Epithelial cell of esophagus (primary cell): ENCODE data around the gene FCRL3.
A peak's percentile ranks its signal among the peaks of the same experiment; 100 is the strongest.

ENCODE experiments used
- DNase-seq: peaks from one replicate; pipeline ENCODE4 v3.0.0; 2010; ENCODE audit warnings: low read depth
- H3K4me3 ChIP-seq: 2 replicates; pipeline ENCODE4 v1.5.1; 2011; ENCODE audit warnings: mild to moderate bottlenecking, low read length, control low read depth
- TF ChIP-seq, protein P1 (sequence below): IDR thresholded peaks from 2 replicates; pipeline ENCODE4 v1.5.1; 2011; ENCODE audit warnings: low read depth, mild to moderate bottlenecking, low read length, control low read depth, inconsistent platforms; ENCODE audit not compliant: insufficient read depth; ENCODE audit errors: missing control alignments

FCRL3 gene

DNA sequence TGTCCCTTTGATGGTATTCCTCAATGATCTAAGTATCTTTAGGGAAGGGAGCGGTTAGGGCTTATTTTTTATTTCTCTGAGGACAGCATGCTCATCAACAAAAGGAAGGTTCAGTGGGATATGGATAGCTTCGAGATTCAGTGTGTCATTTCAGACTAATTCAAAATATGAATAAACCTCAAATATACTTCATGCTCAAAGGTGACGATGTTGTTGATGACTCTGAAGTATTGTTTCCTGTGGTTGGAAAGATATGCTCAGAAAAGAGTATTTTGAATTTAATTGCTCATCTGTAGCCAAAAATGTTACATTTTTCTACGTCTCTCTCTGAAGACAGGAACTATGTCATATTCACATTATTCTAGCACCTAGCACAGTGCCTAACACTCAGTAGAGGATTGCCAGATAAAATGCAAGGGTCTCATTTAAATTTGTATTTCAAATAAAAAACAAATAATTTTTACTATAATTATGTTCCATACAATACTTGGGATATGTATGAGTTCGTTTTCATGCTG, 1.8 kb upstream of the FCRL3 start:
- H3K4me3 ChIP-seq, result no peak overlapping the region
- DNase-seq, result no peak
- TF ChIP-seq, protein P1, sequence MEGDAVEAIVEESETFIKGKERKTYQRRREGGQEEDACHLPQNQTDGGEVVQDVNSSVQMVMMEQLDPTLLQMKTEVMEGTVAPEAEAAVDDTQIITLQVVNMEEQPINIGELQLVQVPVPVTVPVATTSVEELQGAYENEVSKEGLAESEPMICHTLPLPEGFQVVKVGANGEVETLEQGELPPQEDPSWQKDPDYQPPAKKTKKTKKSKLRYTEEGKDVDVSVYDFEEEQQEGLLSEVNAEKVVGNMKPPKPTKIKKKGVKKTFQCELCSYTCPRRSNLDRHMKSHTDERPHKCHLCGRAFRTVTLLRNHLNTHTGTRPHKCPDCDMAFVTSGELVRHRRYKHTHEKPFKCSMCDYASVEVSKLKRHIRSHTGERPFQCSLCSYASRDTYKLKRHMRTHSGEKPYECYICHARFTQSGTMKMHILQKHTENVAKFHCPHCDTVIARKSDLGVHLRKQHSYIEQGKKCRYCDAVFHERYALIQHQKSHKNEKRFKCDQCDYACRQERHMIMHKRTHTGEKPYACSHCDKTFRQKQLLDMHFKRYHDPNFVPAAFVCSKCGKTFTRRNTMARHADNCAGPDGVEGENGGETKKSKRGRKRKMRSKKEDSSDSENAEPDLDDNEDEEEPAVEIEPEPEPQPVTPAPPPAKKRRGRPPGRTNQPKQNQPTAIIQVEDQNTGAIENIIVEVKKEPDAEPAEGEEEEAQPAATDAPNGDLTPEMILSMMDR, result no peak

DNA sequence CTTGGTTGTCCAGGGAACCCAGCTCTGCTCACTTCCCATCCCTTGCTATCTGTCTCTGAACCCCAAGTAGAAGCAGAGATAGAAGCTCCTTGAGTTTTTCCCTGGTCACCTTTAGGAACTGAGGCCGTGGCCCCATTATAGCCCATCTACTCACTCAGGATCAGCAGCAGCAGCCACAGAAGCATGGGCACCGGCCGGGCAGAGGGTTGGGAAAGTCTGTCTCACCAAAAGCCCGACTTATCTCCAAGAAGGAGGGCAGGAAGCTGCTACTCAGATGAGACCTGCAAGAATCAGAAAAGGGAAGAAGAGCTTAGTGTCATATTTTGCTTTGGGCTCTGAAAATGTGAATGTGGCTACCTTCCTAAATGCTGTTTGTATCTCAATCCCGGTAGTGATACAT, 264 bp downstream of the FCRL3 start:
- H3K4me3 ChIP-seq, result no peak overlapping the region
- DNase-seq, result no peak
- TF ChIP-seq, protein P1, result no peak

DNA sequence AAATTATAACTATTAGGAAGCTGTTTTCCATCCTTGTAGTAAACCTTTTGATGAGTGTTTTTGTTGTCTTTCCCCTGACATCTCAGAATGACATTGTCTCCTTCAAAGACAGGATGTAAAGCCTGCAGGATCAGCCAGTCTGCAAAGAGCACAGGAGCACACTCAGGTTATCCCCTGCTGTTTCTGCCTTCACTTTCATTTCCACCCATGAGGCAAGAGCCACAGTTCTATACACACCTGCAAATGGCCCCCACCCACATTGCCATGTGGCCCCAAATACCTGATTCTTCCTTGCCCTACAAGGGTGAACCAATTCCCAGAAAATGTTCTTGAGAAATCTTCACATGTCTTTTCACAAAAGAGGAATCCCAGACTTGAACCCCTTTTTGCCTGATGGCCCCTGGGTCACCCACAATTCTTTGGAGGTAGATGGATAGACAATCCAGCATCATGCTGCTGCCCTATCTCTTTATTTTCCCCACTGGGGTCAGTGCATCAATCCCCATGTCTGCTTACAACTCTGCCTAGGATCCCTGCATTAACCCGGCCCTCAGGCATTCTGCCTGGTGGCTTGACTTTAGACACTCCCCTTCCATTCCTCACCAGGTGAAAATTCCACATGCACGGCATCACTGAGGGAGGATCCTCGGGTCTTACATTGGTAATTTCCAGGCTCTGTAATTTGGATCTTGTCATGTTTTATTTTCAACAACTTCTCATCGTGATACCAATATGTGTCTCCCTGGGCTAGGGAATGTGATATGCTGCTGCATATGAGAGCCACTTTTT, 2.6 kb downstream of the FCRL3 start:
- DNase-seq, result peak; percentile 3
- H3K4me3 ChIP-seq, result no peak overlapping the region
- TF ChIP-seq, protein P1, result no peak

DNA sequence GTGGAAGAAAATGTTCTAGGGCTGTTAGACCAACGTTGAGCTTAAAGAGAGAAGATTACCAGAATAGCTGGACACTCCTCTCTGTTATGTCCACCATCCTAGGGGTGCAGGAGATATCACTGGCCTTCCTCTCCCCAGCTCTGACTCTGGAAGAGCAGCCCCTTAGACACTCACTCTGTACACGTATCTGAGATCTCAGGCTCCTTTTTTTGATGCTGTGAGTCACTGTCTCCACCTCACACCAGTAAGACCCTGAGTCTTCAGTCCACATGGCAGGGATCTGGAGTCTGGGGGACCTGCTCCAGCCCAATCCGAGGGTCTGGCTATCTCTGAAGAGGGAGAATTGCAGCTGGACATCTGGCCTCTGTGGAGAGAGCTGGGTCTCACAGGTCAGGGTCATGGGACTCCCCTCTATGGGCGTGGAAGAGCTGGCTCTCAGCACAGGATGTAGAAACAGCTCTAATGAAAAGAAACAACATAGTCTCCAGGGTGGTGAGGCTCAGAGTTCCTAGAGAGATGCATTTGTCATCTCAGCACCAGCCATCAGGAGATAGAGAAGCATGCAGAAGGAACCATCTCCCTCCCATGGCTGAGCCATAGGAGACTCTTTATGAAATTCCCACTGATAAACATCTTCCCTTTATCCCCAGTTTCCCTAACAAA, 3.5 kb downstream of the FCRL3 start:
- TF ChIP-seq, protein P1, result no peak
- no peak for DNase-seq
- no peak overlapping the region for H3K4me3 ChIP-seq

DNA sequence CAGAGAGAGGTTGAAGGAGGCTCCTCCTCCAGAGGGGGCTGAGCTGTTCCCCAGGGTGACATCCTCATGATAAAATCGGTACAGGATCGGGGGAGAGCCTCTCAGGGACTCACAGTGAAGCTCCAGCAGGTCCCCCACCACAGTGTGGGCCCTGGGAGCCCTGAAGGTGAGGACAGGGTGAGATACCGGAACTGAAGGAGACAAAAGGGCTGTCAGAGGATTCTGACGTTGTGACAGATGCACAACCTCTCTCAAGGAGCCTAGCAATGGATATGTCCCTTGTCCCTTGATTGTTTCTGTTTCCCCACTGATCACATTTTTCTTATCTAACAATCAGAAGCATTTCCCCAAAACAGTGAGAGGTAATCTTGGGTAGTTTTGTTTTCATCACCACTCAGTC, 5.2 kb downstream of the FCRL3 start:
- DNase-seq, result no peak
- TF ChIP-seq, protein P1, result no peak
- no peak overlapping the region for H3K4me3 ChIP-seq

DNA sequence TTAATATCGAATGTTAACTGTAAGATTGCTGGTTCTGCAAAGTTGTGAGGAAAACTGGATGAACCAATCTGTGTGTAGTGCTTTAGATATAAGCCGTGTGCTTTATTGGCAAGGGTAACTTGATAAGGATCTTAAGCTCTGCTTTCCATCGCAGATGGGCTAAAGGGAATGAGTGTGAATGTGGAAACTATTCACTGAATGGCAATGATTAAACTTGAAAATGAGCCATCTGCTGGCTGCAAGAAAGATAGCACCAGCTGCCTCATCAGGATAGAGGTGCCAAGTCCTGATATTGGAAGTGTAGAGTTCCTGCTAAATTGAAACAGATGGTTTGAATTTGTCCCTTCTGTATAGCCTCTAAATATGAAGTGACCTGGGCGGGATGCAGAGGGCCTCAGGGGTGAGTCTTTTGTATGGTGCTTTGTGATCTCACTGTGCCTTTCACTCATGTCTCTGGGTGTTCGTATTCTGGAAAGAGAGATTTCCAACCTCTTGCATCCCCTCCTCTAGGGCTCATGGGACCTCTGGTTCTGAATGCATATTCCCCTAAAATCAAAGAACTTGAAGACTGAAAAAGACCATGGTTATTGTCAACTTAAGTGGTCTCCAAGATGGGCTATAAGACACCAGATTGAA, 9.2 kb downstream of the FCRL3 start:
- H3K4me3 ChIP-seq, result no peak overlapping the region
- DNase-seq, result peak; percentile 43
- TF ChIP-seq, protein P1, result peak; percentile 72
